Hepatocyte (in vitro differentiated cells): ENCODE data around the gene RBCK1. TPM values are rescaled to one million over a fixed set of nuclear protein-coding genes. Genes with fewer than 3 reads are reported as not detected.
A peak's percentile ranks its signal among the peaks of the same experiment; 100 is the strongest.

ENCODE experiments used
- DNase-seq: peaks from one replicate; pipeline ENCODE4 v3.0.0-alpha.2; 2016; ENCODE audit warnings: low spot score
- H2AFZ ChIP-seq: fragments of 200-600 bp; sonication (generic); 2 replicates; pipeline ENCODE4 v1.6.0; 2016; ENCODE audit warnings: antibody characterized with exemption, mild to moderate bottlenecking
- H3K27ac ChIP-seq: fragments of 200-600 bp; sonication (generic); 2 replicates; pipeline ENCODE4 v1.5.1; 2016; ENCODE audit warnings: mild to moderate bottlenecking
- H3K27me3 ChIP-seq: fragments of 200-600 bp; sonication (generic); 2 replicates; pipeline ENCODE4 v1.6.1; 2016
- H3K36me3 ChIP-seq: fragments of 200-600 bp; sonication (generic); replicated peaks from 2 replicates; pipeline ENCODE4 v1.5.1; 2016; ENCODE audit warnings: low read depth; ENCODE audit not compliant: insufficient read depth
- H3K4me1 ChIP-seq: fragments of 200-600 bp; sonication (generic); 2 replicates; pipeline ENCODE4 v1.5.1; 2016; ENCODE audit warnings: mild to moderate bottlenecking, moderate library complexity; ENCODE audit not compliant: insufficient read depth
- H3K4me2 ChIP-seq: fragments of 200-600 bp; sonication (generic); 2 replicates; pipeline ENCODE4 v1.6.0; 2016
- H3K4me3 ChIP-seq: fragments of 200-600 bp; sonication (generic); 2 replicates; pipeline ENCODE4 v1.5.1; 2016; ENCODE audit warnings: mild to moderate bottlenecking
- H3K79me2 ChIP-seq: fragments of 200-600 bp; sonication (generic); 2 replicates; pipeline ENCODE4 v1.6.0; 2017; ENCODE audit warnings: mild to moderate bottlenecking
- H3K9me2 ChIP-seq: fragments of 200-600 bp; sonication (generic); replicated peaks from 2 replicates; pipeline ENCODE4 v1.6.0; 2017; ENCODE audit warnings: mild to moderate bottlenecking; ENCODE audit not compliant: insufficient read depth
- H3K9me3 ChIP-seq: fragments of 200-600 bp; sonication (generic); 2 replicates; pipeline ENCODE4 v1.5.1; 2016; ENCODE audit warnings: low read depth, mild to moderate bottlenecking
- H4K20me1 ChIP-seq: fragments of 200-600 bp; sonication (generic); 2 replicates; pipeline ENCODE4 v1.6.0; 2016; ENCODE audit warnings: mild to moderate bottlenecking; ENCODE audit not compliant: insufficient read depth, poor library complexity, severe bottlenecking
- CTCF ChIP-seq: fragments of 200-600 bp; sonication (generic); IDR thresholded peaks from 2 replicates; pipeline ENCODE4 v1.5.1; 2016; ENCODE audit warnings: antibody characterized with exemption, mild to moderate bottlenecking; ENCODE audit not compliant: poor library complexity
- EZH2 ChIP-seq: fragments of 200-600 bp; sonication (generic); IDR thresholded peaks from 2 replicates; pipeline ENCODE4 v1.6.1; 2016; ENCODE audit warnings: antibody characterized with exemption, mild to moderate bottlenecking, borderline replicate concordance
- EZH2phosphoT487 ChIP-seq: fragments of 200-600 bp; sonication (generic); IDR thresholded peaks from one replicate; pipeline ENCODE4 v1.6.1; 2018; ENCODE audit warnings: antibody characterized with exemption, mild to moderate bottlenecking, low read depth, moderate library complexity; ENCODE audit not compliant: unreplicated experiment, severe bottlenecking
- WGBS: methylation state at CpG from one replicate; pipeline ENCODE4 v1.1.6; 2016; ENCODE audit warnings: low lambda C conversion rate; ENCODE audit errors: missing lambda C conversion rate; 5-methylcytosine and 5-hydroxymethylcytosine counted together
- polyA plus RNA-seq: library from polyadenylated mRNA; unstranded; fragments of >200 nt; fragmentation: Nextera tagmentation; extraction: Ambion mirVana; gene quantifications from 2 replicates; pipeline ENCODE4 v1.2.1, GENCODE V29; 2016
- total RNA-seq: library from RNA; depleted of rRNA; stranded (reverse); fragments of >200 nt; gene quantifications from 2 replicates; pipeline ENCODE4 v1.2.3, GENCODE V29; 2014

Gene RBCK1
- total and polyA plus RNA-seq, 2 experiments from 2014 or later, result 76.4 to 80.8 TPM

GRCh38 chr20:401682-402495 lies 6.2 kb upstream of the RBCK1 start:
- H3K9me3 ChIP-seq, result no peaks in the 10 kb centered on the region

GRCh38 chr20:402496-402885 lies 5.6 kb upstream of the RBCK1 start:
- Histone ChIP-seq H3K27ac (peak overlapping the region; percentile 92), H3K4me2 (no peak overlapping the region), H3K4me3 (no peak overlapping the region), H4K20me1 (no peaks in the 10 kb centered on the region), H3K9me3 (no peaks in the 10 kb centered on the region), H2AFZ (no peak overlapping the region), H3K9me2 (no peaks in the 10 kb centered on the region), H3K27me3 (no peaks in the 10 kb centered on the region), H3K79me2 (no peaks in the 10 kb centered on the region), H3K36me3 (no peaks in the 10 kb centered on the region), H3K4me1 (peaks cover 12% of the 10 kb centered on the region)
- no peak for DNase-seq
- WGBS, result 91% methylated on average over 2 of the region's 2 CpGs
- no peak for TF ChIP-seq EZH2
- no peak for TF ChIP-seq CTCF

More at GRCh38 chr20:401682-402495, 6.2 kb upstream of the RBCK1 start:
- Histone ChIP-seq H3K4me1 (peaks cover 8% of the 10 kb centered on the region), H4K20me1 (no peaks in the 10 kb centered on the region), H3K27ac (peak overlapping the region; percentile 92), H2AFZ (no peak overlapping the region), H3K9me2 (no peaks in the 10 kb centered on the region), H3K4me2 (no peak overlapping the region), H3K79me2 (no peaks in the 10 kb centered on the region), H3K36me3 (no peaks in the 10 kb centered on the region), H3K4me3 (no peak overlapping the region), H3K27me3 (no peaks in the 10 kb centered on the region)
- TF ChIP-seq EZH2 (no peak), CTCF (no peak), EZH2phosphoT487 (no peak)
- WGBS, result 68% methylated on average over 9 of the region's 9 CpGs
- peak; percentile 87 for DNase-seq

- DNase-seq, result no peak
- Histone ChIP-seq H2AFZ (no peak overlapping the region), H3K4me1 (peaks cover 12% of the 10 kb centered on the region), H4K20me1 (no peaks in the 10 kb centered on the region), H3K4me3 (no peak overlapping the region), H3K9me2 (no peaks in the 10 kb centered on the region), H3K27ac (peak overlapping the region; percentile 92), H3K36me3 (no peaks in the 10 kb centered on the region), H3K27me3 (no peaks in the 10 kb centered on the region), H3K4me2 (no peak overlapping the region), H3K9me3 (no peaks in the 10 kb centered on the region), H3K79me2 (no peaks in the 10 kb centered on the region)
- WGBS, result 78% methylated on average over 6 of the region's 6 CpGs
- TF ChIP-seq EZH2phosphoT487 (no peak), CTCF (no peak), EZH2 (no peak)
Measured at GRCh38 chr20:402898-403581, 5.1 kb upstream of the RBCK1 start.
